Middle frontal gyrus (tissue), 1 donor: Measurements from ENCODE around the gene UNC5B.

Experiments used
- DNase-seq: peaks from one replicate; pipeline ENCODE4 v3.0.0-alpha.2; 2015; ENCODE audit warnings: low spot score; ENCODE audit errors: extremely low spot score

UNC5B gene

GRCh38 chr10:71316056-71316785 lies 103.9 kb downstream of the UNC5B start:
- no peak for DNase-seq

GRCh38 chr10:71316786-71317160 lies 104.4 kb downstream of the UNC5B start:
- DNase-seq = no peak

GRCh38 chr10:71317739-71318138 lies 105.4 kb downstream of the UNC5B start:
- no peak for DNase-seq

- DNase-seq = peak; percentile 60
Observed at GRCh38 chr10:71319042-71319799, 106.9 kb downstream of the UNC5B start, which contains the start of gene SLC29A3. Gene SLC29A3, plus strand, starts transcription at chr10:71319259. Its CDS starts 51 bp downstream, at chr10:71319310.

DNA sequence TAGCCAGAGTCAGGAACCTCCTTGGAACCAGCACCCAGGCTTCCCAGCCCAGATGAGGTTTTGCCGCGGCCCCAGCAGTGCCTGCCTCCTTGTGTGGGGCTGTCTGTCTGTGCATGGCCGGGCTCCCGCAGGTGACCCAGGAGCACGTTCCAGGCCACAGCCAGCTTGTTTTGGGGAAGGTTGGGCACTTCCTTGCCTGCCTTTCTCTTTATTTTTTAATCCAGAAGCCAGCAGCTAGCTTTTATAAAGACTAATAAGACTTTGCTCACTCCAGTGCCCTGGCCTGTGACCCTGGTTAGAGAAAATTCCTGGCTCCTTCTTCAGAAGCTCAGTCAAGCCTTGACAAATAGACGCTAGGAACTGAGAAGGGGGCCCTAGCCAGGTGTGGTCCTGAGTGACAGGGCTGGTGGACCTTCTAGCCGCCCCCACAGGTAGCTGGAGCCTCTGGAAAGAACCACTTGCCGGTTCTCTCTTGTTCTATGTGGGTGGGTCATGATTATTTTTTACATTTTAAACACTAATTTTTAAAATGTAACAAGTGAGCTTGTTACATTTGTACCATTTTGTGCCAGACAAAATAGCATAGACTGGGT lies 107.5 kb downstream of the UNC5B start:
- DNase-seq = no peak

- no peak for DNase-seq
Observed at GRCh38 chr10:71320592-71320991, 108.2 kb downstream of the UNC5B start.

- no peak for DNase-seq
Observed at GRCh38 chr10:71321386-71321785, 109.0 kb downstream of the UNC5B start.

GRCh38 chr10:71323407-71323806 lies 111.0 kb downstream of the UNC5B start:
- no peak for DNase-seq

DNA sequence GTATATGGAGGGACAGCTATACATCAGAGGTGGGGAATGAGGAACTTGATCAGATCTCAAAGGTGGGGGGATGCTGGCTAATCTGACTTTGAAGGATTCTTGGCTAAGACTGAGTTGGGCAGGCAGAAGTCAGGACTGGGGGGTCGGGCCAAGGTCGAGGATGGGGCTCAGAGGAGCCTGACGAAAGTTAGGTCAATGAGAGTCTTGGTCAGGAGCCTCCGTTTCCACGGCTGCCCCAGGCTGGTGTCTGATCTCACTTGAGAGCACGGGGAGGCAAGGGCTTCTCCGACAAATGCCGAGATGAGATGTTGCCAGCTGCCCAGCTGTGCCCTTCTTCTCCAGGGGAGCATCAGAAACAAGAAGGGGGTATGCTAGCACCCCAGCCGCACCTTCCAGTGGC lies 112.4 kb downstream of the UNC5B start:
- DNase-seq = no peak

DNA sequence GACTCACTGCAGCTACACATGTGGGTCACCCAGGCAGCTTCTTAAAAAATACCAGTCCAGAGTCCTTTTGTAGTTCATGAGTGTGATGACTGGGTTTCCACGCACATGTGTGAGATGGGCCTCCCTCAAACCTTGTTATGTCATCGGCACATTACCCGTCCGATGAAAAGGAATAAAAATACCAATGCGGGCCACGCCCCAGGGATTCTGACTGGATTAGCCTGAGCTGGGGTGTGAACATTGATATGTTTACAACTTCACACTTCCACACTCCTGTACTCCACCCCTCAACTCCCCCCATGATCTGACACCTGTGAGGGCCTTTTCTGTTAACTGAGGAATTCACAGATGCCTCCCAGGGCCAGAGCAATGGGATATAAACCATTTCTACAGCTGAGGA lies 112.9 kb downstream of the UNC5B start:
- no peak for DNase-seq

GRCh38 chr10:71326464-71326881 lies 114.1 kb downstream of the UNC5B start:
- no peak for DNase-seq

DNA sequence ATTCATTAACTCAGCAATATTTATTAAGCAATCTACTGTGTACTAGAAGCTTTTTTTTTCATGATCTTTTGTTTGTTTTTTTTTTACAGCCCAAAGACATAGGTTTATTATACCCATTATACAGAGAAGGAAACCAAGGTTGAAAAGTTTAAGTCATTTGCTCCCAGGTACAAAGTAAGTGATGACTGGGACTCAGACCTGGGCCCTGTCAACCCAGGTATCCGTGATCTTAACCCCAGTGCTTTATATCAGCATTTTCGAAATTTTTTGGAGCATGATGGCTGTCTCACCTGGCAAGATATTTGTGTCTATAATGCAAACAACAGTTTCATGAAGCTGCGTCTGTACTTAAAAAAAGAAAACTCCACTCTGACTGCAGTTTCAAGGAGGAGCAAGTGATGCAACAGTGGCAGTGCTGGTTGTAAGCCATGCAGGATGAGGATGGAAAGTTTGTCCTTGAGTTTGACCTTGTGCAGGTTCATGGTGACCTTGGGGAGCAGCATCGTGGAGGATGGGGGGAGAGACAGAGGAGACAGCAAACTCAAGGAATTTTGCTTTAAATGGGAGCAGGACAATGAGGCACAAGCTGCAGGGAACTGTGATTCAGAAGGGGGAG lies 118.5 kb downstream of the UNC5B start:
- no peak for DNase-seq

- no peak for DNase-seq
Observed at GRCh38 chr10:71331736-71332135, 119.4 kb downstream of the UNC5B start.

DNA sequence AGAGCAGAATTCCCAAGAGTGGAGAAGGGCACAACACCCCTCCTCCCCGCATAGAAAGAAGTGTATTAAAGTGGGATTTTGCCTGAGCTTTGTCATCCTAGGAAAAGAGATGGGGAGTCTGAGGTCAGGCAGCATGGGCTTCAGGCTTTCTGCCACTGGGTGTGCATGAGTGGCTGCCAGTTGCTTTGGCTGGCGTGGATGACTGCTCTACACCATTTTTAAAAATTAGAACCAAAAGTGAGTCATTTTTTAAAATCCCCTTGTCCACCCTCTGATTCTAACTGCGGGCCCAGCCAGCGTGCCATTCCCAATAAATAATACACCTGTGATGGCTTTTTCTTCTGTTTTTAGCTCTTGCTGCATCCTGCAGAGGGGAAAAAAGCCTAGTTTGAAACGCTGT lies 120.1 kb downstream of the UNC5B start:
- DNase-seq = no peak

DNA sequence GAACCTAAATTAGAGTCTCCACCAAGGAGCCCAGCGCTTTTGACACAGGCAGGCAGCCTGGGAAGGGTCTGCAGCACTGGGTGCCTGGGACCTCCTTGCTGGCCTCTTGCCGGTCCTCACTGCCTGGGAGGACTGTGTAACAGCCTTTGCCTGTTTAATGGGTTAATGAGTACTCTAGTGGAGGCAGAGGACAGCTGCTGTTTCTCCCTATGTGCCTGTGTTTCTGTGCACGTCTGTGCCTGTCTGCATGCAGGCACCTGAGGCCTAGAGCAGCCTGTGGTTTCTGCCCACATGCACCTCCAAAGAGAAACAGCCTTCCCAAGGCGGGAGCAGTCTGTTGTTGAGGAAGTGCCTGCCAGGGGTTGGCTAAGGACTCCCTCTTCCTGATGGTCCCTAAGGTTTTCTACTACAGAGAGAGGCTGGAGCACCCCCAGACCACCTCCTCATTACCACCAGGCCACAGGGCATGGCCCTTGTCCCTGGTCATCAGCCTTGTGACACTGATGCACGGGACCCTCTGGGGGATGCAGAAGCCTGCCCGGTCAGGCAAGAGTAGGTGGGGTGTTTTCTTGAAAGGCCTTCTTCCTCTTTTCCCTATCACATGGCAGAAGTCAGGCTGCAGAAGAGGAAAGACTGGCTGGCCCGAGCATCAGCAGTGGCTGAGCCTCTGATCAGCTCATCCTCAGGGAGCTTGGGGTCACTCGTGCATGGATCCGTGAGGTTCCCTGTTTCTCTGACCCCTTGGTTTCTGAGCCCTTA lies 120.9 kb downstream of the UNC5B start:
- DNase-seq = no peak

DNA sequence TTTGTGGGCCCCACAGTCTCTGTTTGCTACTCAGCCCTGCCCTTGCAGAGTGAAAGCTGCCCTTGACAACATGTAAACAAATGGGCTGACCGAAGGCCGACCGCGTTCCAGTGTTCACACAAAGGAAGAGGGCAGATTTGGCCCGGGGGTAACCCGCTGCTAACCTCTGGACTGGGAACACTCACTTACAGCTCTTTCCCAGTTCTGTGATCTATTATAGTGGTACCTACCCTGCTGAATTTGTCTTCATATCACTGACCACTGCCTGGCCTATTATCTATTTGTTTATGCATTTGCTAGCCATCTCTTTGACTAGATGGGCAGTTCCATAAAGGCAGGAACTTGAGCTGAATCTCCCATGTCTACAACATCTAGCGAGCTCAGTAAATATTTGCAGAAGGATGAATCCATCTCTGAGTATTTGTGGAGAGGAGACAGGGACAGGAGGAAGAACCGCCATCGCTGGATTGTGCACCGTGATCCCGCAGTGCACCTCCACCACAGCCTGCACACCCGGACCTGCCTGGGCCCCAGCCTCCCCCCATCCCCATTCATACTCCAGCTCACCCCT lies 121.9 kb downstream of the UNC5B start:
- no peak for DNase-seq

GRCh38 chr10:71335173-71335708 lies 122.9 kb downstream of the UNC5B start:
- DNase-seq = no peak

GRCh38 chr10:71336632-71337031 lies 124.3 kb downstream of the UNC5B start:
- no peak for DNase-seq

DNA sequence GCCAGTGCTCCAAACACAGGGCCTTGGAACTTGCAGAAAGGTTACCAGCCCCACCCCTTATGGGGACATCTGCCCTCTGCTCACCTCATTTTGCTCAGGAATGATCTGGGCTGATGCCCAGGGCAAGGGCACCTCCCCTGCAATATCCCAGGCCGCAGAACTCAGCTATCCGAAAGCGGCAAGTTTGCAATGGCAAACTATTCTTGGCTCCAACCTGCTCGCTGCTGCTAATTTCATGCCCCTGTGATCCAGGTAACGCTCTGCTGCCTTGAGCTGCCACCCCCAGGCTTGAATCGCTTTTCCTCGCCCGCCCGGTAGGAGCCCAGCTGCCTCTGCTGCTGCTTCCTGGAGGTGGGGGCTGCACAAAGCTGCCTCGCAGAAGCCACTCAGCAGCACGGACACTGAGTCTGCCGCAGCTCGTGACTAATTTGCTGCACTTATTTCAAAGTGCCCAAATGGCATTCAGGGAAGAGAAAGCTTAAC lies 124.9 kb downstream of the UNC5B start:
- DNase-seq = no peak

GRCh38 chr10:71338728-71339495 lies 126.5 kb downstream of the UNC5B start:
- DNase-seq = no peak
